HepG2 (cell line): ENCODE data around the gene MRPL43. TPM values are rescaled to one million over a fixed set of nuclear protein-coding genes. Genes with fewer than 3 reads are reported as not detected.

Experiments
- ARNTL ChIP-seq: sonication (generic); formaldehyde crosslinking; IDR thresholded peaks from 2 replicates; pipeline ENCODE4 v1.4.0; 2020; ENCODE audit warnings: mild to moderate bottlenecking, missing genetic modification reagents
- CEBPG ChIP-seq: IDR thresholded peaks from 2 replicates; pipeline ENCODE4 v1.6.1; 2016
- NR2C2 ChIP-seq: sonication (generic); formaldehyde crosslinking; IDR thresholded peaks from 2 replicates; pipeline ENCODE4 v1.4.0; 2020; ENCODE audit warnings: missing genetic modification reagents, mild to moderate bottlenecking, moderate library complexity, borderline replicate concordance
- PHF5A ChIP-seq: IDR thresholded peaks from one replicate; pipeline ENCODE4 v1.6.1; 2018; ENCODE audit warnings: low read depth, missing genetic modification reagents; ENCODE audit not compliant: unreplicated experiment
- TCF12 ChIP-seq, 2 experiments: fragments of 450-650 bp in 1 of 2; sonication (generic) in 1 of 2; formaldehyde crosslinking in 1 of 2; IDR thresholded peaks; 2 replicates each; pipeline versions ENCODE4 v1.6.1 to v1.8.0; 2017 to 2022; ENCODE audit warnings: antibody characterized with exemption in 1 of 2, mild to moderate bottlenecking in 1 of 2, missing genetic modification reagents in 1 of 2, moderate library complexity in 1 of 2
- ZFP37 ChIP-seq: sonication (generic); formaldehyde crosslinking; IDR thresholded peaks from 2 replicates; pipeline ENCODE4 v1.4.0; 2020; ENCODE audit warnings: missing genetic modification reagents, borderline replicate concordance
- ZNF253 ChIP-seq: sonication (generic); formaldehyde crosslinking; IDR thresholded peaks from 2 replicates; pipeline ENCODE4 v1.8.0; 2022; ENCODE audit warnings: mild to moderate bottlenecking, missing genetic modification reagents, borderline replicate concordance
- ZNF260 ChIP-seq: sonication (generic); formaldehyde crosslinking; IDR thresholded peaks from 2 replicates; pipeline ENCODE4 v1.4.0; 2020; ENCODE audit warnings: missing genetic modification reagents, low read depth, mild to moderate bottlenecking, borderline replicate concordance
- ZNF333 ChIP-seq: sonication (generic); formaldehyde crosslinking; IDR thresholded peaks from 2 replicates; pipeline ENCODE4 v1.4.0; 2020; ENCODE audit warnings: mild to moderate bottlenecking, missing genetic modification reagents, borderline replicate concordance
- ZNF367 ChIP-seq: sonication (generic); formaldehyde crosslinking; IDR thresholded peaks from 2 replicates; pipeline ENCODE4 v1.4.0; 2020; ENCODE audit warnings: missing genetic modification reagents, borderline replicate concordance
- ZNF530 ChIP-seq: sonication (generic); formaldehyde crosslinking; IDR thresholded peaks from 2 replicates; pipeline ENCODE4 v1.5.0; 2020; ENCODE audit warnings: low read depth, mild to moderate bottlenecking, missing genetic modification reagents
- polyA plus RNA-seq, 8 experiments: library from polyadenylated mRNA; depleted of rRNA in 3 of 8; stranded (reverse) in 7 of 8; unstranded in 1 of 8; fragments of >200 nt; fragmentation: Illumina TruSeq in 4 of 8; extraction: Trizol in 4 of 8; gene quantifications; 2 replicates each; pipeline versions ENCODE4 v1.2.1 to v1.2.3, GENCODE V29; 2011 to 2016; ENCODE audit warnings: low read depth in 4 of 8, missing spikeins in 1 of 8, mixed read lengths in 1 of 8; ENCODE audit not compliant: insufficient read depth in 1 of 8
- total RNA-seq, 5 experiments: library from RNA; depleted of rRNA; stranded (reverse); fragments of >200 nt; fragmentation: Illumina TruSeq; extraction: Trizol; gene quantifications; 2 replicates each; pipeline ENCODE4 v1.2.3, GENCODE V29; 2016; ENCODE audit warnings: low read depth in 1 of 5
- TF ChIP-seq, protein P1 (sequence below): sonication (generic); formaldehyde crosslinking; IDR thresholded peaks from 2 replicates; pipeline ENCODE4 v1.8.1; 2023; ENCODE audit warnings: mild to moderate bottlenecking, missing genetic modification reagents
- TF ChIP-seq, protein P2 (sequence below): sonication (generic); formaldehyde crosslinking; IDR thresholded peaks from 2 replicates; pipeline ENCODE4 v1.4.0; 2020; ENCODE audit warnings: mild to moderate bottlenecking, missing genetic modification reagents
- TF ChIP-seq, protein P3 (sequence below): sonication (generic); formaldehyde crosslinking; IDR thresholded peaks from 2 replicates; pipeline ENCODE4 v1.4.0; 2020; ENCODE audit warnings: low read depth, missing genetic modification reagents
- TF ChIP-seq, protein P4 (sequence below): IDR thresholded peaks from 2 replicates; pipeline ENCODE4 v1.6.1; 2016; ENCODE audit warnings: missing compliant biosample characterization, missing genetic modification reagents, borderline replicate concordance
- TF ChIP-seq, protein P5 (sequence below): sonication (generic); formaldehyde crosslinking; IDR thresholded peaks from 2 replicates; pipeline ENCODE4 v1.5.1; 2020; ENCODE audit warnings: mild to moderate bottlenecking, missing genetic modification reagents, borderline replicate concordance

Gene MRPL43
- total and polyA plus RNA-seq, 2 of the 13 experiments (the other 11 are each of a cell fraction or from before 2014, with no cell fraction given) = 71.0 to 73.7 TPM

DNA sequence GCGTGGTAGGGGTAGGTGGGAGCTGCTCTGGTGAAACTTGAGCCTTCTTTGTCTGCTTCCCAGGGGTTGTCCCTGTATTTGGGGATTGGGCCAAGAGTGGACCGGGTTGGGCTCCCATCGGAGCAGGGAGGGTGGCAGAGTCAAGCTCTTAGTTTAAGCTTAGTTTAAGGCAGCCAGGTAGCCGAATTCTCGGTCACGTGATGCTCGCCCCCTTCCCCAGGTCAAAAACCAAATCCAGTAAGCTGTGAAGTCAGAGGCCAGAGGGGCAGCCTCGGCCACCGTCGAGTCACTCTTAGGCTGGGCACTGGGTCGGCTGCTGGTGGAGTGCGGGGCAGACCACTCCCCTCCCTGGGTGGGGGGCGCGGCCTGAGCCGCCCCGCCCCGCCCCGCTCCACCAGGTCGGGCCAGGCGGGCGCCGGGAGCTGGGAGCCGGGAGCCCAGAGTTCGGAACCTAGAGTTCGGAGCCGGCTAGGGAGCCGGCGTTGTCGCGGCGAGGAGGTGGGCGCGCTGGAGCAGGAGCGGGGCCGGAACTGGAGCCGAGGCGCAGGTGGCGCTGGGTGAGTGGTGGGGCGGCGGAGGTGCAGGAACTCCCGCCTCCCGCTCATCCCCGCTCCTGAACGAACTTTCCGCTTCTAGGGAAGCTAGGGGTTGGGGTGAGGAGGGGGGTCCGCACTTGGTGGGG is 9.5 kb upstream of the MRPL43 start (continued):
- no peak for TF ChIP-seq ZNF253 (CRISPR knock-in tag)
- no peak for TF ChIP-seq ZFP37 (CRISPR knock-in tag)
- TF ChIP-seq ARNTL (CRISPR knock-in tag) = no peak
- TF ChIP-seq, protein P1, sequence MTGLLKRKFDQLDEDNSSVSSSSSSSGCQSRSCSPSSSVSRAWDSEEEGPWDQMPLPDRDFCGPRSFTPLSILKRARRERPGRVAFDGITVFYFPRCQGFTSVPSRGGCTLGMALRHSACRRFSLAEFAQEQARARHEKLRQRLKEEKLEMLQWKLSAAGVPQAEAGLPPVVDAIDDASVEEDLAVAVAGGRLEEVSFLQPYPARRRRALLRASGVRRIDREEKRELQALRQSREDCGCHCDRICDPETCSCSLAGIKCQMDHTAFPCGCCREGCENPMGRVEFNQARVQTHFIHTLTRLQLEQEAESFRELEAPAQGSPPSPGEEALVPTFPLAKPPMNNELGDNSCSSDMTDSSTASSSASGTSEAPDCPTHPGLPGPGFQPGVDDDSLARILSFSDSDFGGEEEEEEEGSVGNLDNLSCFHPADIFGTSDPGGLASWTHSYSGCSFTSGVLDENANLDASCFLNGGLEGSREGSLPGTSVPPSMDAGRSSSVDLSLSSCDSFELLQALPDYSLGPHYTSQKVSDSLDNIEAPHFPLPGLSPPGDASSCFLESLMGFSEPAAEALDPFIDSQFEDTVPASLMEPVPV (CRISPR knock-in tag) = peak; percentile 41; the same call in 1 of the 2 replicates
- TF ChIP-seq NR2C2 (CRISPR knock-in tag) = peak; percentile 52
- TF ChIP-seq CEBPG (CRISPR knock-in tag) = no peak
- TF ChIP-seq, protein P2, sequence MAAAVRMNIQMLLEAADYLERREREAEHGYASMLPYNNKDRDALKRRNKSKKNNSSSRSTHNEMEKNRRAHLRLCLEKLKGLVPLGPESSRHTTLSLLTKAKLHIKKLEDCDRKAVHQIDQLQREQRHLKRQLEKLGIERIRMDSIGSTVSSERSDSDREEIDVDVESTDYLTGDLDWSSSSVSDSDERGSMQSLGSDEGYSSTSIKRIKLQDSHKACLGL (CRISPR knock-in tag) = no peak
- no peak for TF ChIP-seq ZNF367 (CRISPR knock-in tag)
- no peak for TF ChIP-seq ZNF260
- TF ChIP-seq, protein P3, sequence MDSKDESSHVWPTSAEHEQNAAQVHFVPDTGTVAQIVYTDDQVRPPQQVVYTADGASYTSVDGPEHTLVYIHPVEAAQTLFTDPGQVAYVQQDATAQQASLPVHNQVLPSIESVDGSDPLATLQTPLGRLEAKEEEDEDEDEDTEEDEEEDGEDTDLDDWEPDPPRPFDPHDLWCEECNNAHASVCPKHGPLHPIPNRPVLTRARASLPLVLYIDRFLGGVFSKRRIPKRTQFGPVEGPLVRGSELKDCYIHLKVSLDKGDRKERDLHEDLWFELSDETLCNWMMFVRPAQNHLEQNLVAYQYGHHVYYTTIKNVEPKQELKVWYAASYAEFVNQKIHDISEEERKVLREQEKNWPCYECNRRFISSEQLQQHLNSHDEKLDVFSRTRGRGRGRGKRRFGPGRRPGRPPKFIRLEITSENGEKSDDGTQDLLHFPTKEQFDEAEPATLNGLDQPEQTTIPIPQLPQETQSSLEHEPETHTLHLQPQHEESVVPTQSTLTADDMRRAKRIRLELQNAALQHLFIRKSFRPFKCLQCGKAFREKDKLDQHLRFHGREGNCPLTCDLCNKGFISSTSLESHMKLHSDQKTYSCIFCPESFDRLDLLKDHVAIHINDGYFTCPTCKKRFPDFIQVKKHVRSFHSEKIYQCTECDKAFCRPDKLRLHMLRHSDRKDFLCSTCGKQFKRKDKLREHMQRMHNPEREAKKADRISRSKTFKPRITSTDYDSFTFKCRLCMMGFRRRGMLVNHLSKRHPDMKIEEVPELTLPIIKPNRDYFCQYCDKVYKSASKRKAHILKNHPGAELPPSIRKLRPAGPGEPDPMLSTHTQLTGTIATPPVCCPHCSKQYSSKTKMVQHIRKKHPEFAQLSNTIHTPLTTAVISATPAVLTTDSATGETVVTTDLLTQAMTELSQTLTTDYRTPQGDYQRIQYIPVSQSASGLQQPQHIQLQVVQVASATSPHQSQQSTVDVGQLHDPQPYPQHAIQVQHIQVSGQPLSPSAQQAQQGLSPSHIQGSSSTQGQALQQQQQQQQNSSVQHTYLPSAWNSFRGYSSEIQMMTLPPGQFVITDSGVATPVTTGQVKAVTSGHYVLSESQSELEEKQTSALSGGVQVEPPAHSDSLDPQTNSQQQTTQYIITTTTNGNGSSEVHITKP (CRISPR knock-in tag) = no peak
- no peak for TF ChIP-seq TCF12 (IDR thresholded peaks at IDR 0.05)
- TF ChIP-seq TCF12 (CRISPR knock-in tag; IDR thresholded peaks at IDR 0.05) = 0 out of 2 replicates have a peak, but pooled peaks have one; percentile 51
- no peak for TF ChIP-seq ZNF530 (CRISPR knock-in tag)
- TF ChIP-seq PHF5A (CRISPR knock-in tag) = no peak
- TF ChIP-seq ZNF333 = no peak
- TF ChIP-seq, protein P4, sequence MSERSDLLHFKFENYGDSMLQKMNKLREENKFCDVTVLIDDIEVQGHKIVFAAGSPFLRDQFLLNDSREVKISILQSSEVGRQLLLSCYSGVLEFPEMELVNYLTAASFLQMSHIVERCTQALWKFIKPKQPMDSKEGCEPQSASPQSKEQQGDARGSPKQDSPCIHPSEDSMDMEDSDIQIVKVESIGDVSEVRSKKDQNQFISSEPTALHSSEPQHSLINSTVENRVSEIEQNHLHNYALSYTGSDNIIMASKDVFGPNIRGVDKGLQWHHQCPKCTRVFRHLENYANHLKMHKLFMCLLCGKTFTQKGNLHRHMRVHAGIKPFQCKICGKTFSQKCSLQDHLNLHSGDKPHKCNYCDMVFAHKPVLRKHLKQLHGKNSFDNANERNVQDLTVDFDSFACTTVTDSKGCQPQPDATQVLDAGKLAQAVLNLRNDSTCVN (CRISPR knock-in tag) = no peak
- TF ChIP-seq, protein P5, sequence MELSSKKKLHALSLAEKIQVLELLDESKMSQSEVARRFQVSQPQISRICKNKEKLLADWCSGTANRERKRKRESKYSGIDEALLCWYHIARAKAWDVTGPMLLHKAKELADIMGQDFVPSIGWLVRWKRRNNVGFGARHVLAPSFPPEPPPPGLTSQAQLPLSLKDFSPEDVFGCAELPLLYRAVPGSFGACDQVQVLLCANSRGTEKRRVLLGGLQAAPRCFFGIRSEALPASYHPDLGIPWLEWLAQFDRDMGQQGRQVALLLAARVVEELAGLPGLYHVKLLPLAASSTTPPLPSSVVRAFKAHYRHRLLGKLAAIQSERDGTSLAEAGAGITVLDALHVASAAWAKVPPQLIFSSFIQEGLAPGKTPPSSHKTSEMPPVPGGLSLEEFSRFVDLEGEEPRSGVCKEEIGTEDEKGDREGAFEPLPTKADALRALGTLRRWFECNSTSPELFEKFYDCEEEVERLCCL (CRISPR knock-in tag) = no peak
